Hematopoietic multipotent progenitor cell (in vitro differentiated cells): Measurements from ENCODE around the gene TTC6. TPM values are rescaled to one million over a fixed set of nuclear protein-coding genes. Genes with fewer than 3 reads are reported as not detected.

Experiments
- DNase-seq, 3 donors: peaks; one replicate each; pipeline ENCODE4 v3.0.0-alpha.2; 2011 to 2015; ENCODE audit warnings: low read depth in 2 of 3, low spot score in 2 of 3
- total RNA-seq: library from RNA; depleted of rRNA; stranded (reverse); fragments of >200 nt; gene quantifications from one replicate; pipeline ENCODE4 v1.2.3, GENCODE V29; 2012

Gene TTC6
- total RNA-seq, 1 donor = not detected

GRCh38 chr14:37585971-37586796 is 9.2 kb upstream of the TTC6 start:
- peak in 1 of 3 donors; percentile 22 for DNase-seq

- DNase-seq = no peak
Measured at GRCh38 chr14:37586797-37587130, 8.7 kb upstream of the TTC6 start.

- peak in 1 of 3 donors; percentile 37 for DNase-seq
Measured at GRCh38 chr14:37587131-37587803, 8.2 kb upstream of the TTC6 start.

- no peak for DNase-seq
Measured at GRCh38 chr14:37587881-37588666, 7.4 kb upstream of the TTC6 start.

GRCh38 chr14:37588667-37588955 is 6.8 kb upstream of the TTC6 start:
- DNase-seq = no peak

GRCh38 chr14:37588956-37589714 is 6.3 kb upstream of the TTC6 start:
- DNase-seq = peak in 1 of 3 donors; percentile 24

GRCh38 chr14:37589715-37590427 is 5.6 kb upstream of the TTC6 start:
- no peak for DNase-seq

GRCh38 chr14:37590428-37591139 is 4.8 kb upstream of the TTC6 start:
- no peak for DNase-seq

- no peak for DNase-seq
Measured at GRCh38 chr14:37591311-37591940, 4.0 kb upstream of the TTC6 start.

GRCh38 chr14:37591941-37592481 is 3.4 kb upstream of the TTC6 start:
- no peak for DNase-seq

- DNase-seq = no peak
Measured at GRCh38 chr14:37592482-37593408, 2.7 kb upstream of the TTC6 start.

- DNase-seq = no peak
Measured at GRCh38 chr14:37593511-37594237, 1.8 kb upstream of the TTC6 start.

- peak in 2 of 3 donors; percentile 86 to 96 for DNase-seq
Measured at GRCh38 chr14:37594238-37594970, 1.0 kb upstream of the TTC6 start.

- DNase-seq = peak in 2 of 3 donors; percentile 91 to 93
Measured at GRCh38 chr14:37595809-37596621, 586 bp downstream of the TTC6 start.

GRCh38 chr14:37596790-37597472 is 1.5 kb downstream of the TTC6 start:
- DNase-seq = no peak
